COLO829 (cell line): ENCODE results near the gene PLSCR4.

ENCODE experiments used
- DNase-seq: peaks from one replicate; pipeline ENCODE4 v3.0.0; 2012; ENCODE audit warnings: low spot score

The PLSCR4 gene

GRCh38 chr3:146191051-146191450 lies 59.9 kb downstream of the PLSCR4 start:
- no peak for DNase-seq

GRCh38 chr3:146189519-146190173 lies 61.3 kb downstream of the PLSCR4 start:
- peak; percentile 86 for DNase-seq

- peak; percentile 33 for DNase-seq
Observed at GRCh38 chr3:146187334-146187950, 63.5 kb downstream of the PLSCR4 start.

DNA sequence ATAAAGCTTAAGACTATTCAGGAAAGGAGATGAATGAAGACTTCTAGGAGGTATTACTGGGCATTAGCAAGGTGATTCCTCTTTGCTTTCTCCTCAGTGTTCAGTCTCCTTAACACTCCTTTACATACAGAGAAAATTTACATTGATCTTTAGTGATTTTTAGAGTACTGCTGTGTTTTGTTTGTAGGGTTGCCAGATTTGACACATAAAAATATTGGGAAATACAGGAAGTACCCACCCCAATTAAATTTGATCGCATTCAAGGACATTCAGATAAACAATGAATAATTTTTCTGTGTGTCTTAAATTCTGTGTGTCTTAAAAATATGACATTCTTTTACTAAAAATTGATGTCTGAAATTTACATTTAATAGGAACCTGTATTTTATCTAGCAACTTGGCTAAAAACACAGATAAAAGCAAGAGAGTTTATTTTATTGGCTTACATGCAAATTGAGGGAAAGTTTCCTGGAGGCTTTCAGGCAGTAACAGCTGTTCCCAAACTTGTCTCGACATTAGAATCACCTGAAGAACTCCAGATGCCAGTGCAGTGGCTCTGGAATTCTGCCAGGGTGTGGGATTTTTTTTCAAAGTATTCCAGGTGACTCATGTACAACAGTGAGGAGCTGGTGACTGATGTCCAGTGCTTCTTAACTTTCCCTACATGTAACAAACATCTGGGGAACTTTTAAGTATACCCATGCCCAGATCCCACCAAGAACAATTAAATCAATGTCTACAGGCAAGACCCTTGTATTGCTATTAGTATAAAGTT lies 66.5 kb downstream of the PLSCR4 start:
- no peak for DNase-seq

DNA sequence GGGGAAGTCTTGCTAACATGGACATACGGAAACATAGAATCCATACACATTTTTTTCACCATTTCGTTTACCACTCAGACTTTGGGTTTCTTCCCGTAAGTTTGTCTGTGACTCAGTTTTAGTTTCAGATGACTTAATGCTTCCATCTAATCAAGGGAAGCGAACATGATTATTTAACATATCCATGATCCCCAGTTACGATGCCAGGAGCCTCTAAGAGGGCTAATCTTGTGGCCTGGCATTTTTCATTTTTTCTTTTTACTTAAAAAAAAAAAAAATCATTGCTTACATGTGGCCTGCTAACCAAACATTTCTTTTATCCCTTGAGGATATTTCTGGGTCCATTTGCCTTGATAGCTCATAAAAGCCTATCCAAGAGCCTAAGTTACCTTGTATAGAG lies 69.7 kb downstream of the PLSCR4 start:
- no peak for DNase-seq

DNA sequence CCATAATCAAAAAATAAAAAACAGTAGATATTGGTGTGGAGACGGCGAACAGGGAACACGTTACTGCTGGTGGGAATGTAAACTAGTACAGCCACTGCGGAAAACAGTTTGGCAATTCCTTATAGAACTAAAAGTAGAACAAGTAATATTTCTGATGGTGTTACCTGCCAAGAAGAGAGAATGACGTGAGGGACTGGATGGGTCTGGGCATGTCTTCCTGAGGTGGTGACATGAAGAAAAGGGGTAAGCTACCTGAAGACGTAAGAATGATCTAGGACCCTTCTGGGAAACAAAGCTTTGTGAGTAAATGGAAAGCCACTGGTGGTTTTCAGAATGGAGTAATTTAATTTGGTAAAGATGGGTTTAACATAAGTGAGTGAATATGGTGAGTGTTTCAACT lies 70.5 kb downstream of the PLSCR4 start:
- DNase-seq = no peak

DNA sequence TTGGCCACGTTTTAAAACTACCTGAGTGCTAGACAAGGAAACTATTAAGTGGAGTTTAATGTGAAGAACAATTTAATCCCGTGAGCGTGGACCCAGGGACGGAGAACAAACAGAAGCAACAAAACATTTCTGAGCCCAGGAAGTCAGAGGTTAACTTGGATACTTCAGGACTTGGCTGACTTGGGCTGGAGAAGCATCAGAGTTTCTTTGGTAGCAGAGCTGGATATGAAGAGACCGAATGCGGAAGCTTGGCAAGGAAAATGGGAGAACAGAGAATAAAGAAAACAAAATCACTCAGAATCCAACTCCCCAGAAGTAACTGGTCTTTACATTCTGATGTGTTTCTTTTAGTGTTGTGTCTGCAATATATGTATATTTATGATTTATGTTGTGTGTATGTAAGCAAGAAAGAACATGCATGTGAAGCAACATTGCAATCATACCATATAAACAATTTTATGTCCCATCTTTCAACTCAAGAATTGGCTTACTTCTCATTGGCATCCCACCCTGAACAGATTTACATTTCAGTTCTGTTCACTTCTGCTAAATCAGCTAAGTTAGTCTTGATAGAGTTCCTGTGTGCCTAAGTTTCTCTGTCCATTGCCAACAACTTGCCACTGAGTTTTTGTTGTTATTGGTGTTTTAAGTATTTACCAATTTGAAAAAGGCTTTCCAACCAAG lies 72.8 kb downstream of the PLSCR4 start:
- DNase-seq = no peak

GRCh38 chr3:146177519-146177918 lies 73.4 kb downstream of the PLSCR4 start:
- no peak for DNase-seq

- no peak for DNase-seq
Observed at GRCh38 chr3:146177072-146177471, 73.8 kb downstream of the PLSCR4 start.

GRCh38 chr3:146172586-146172985 lies 78.3 kb downstream of the PLSCR4 start:
- peak; percentile 23 for DNase-seq

GRCh38 chr3:146170591-146170990 lies 80.3 kb downstream of the PLSCR4 start:
- DNase-seq = no peak

DNA sequence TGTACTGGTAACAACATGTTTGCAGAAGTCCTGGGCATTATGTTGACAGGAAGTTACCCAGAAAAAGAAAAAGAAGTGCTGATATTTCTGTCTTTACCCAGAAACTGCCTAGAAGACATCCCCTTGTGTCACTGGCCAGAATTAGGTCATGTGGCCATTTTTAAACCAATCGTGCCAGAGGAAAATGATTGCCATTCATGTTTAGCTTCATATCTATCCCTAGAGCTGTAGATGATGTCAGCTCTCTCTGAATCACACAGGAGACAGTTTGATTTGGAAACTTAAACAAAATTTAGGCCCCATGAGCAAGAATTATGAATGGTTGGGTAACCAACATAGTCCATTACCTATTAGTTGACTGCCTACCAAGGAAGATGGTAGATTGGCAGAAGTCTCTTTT lies 81.0 kb downstream of the PLSCR4 start:
- no peak for DNase-seq

DNA sequence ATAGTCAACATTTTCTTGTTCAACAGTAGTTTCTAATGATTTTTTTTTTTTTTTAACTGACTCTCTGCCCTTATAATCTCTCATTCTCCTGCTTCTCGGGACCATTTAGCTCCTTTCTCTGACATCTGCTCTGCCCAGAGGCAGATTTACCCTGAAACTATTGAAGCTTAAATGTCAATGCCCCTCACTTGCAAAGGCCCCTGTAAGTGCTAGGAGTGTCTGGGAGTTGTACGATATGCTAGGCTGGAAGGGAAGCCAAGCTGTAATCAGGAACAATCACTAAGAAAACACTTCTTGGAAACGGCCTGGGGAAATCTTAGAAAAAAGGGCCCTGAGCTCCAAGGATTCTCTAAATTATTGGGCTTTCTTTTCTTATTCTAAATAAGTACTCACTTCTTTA lies 84.1 kb downstream of the PLSCR4 start:
- DNase-seq = no peak

GRCh38 chr3:146166415-146166821 lies 84.5 kb downstream of the PLSCR4 start:
- DNase-seq = no peak

GRCh38 chr3:146165877-146166276 lies 85.0 kb downstream of the PLSCR4 start:
- DNase-seq = no peak

DNA sequence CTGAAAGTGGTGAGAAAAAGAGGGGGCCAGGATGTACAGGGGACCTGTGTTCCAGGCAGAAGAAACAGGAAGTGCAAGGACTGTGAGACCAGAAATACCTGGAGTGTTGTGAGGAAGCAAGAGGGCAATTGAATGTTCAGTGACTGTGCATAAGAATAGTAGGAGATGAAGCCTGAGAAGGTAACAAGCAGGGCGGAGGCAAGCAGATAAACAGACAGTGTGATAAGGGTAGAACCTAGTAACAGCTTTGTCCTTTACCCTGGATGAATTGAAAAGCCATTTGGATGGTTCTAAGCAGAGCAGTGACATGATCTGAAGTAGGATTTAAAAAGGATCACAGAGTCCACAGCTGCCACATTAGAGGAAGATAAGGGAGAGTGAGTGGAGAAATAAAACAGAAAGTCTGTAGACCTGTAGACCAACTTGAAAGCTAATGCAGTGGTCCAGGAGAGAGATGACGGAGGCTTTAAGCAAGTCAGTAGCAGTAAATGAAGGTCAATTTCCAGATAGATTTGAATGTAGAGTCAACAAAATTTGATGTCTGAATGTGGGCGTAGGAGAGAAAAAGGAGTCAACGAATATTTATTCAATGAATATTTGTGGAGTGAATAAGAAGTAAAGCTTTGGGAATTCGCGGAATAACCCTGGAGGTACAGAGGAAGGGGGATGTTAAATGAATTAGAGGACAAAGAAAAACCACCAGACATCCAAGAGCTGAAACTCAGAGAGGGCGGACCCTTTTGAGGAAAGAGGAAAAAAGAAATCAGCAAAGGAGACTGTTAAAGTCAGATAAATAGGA lies 85.7 kb downstream of the PLSCR4 start:
- no peak for DNase-seq

DNA sequence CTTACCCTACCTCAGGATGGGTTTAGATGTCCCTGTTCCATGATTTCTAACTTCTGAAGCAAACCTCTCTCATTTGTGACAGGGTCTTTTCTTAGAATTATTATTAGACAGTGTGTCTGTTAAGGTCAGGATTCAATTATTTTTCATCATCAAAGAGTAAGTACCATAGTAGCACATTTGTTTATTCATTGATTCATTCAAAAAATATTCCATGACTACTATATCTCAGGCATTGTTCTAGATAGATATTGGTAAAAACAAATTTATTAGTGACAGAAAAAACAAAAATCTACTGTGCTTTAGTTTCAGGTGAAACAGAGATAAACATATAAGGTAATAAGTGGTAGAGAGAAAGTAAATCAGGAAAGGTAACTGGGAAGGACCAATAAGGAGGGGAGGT lies 86.4 kb downstream of the PLSCR4 start:
- DNase-seq = no peak

- no peak for DNase-seq
Observed at GRCh38 chr3:146164071-146164470, 86.8 kb downstream of the PLSCR4 start.

DNA sequence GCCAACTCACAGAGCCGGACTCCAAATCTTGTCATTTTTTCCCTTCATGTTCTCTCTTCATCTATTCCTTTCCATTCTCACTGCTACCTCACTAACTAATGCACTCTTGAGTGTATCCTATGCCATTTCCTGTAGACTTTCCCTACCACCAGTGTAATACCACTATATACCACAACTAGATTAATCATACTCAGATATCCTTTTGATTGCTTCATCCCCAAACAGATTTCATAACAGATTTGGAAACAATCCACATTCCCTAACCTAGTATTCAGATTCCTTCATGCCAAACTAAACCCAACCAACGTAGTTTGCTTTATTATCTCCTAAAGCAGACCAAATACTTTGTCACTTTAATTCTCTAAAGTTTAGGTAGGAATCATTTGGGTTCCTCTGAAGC lies 87.3 kb downstream of the PLSCR4 start:
- no peak for DNase-seq

DNA sequence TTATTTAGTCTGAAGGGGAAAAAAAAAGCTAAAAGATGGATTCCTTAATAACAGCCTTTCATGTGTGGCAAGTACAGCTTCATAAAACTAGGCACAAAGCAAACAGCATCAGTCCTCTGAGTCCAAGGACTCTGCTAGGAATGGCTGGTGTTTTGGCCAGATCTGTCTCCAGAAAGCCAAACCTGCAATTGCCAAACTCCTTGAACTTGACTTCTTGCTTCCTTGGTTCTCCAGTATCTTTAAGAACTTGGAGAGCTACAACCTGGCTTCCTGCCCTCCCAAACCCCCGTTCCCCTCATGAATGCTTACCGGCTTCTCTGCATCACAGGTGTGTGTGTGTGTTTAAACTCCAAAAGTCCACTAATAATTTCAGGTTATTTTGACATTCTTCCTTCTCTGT lies 88.3 kb downstream of the PLSCR4 start:
- DNase-seq = no peak

GRCh38 chr3:146161663-146162002 lies 89.3 kb downstream of the PLSCR4 start:
- DNase-seq = no peak
